Keratinocyte (primary cell): Measurements from ENCODE around the gene VPS33B. TPM values are rescaled to one million over a fixed set of nuclear protein-coding genes. Genes with fewer than 3 reads are reported as not detected.
"Not testable (repeated sequence)": the region's sequence is repeated elsewhere in the genome, so short reads cannot be mapped to it uniquely, and the experiment has no call there.

ENCODE experiments used
- DNase-seq: peaks from one replicate; pipeline ENCODE4 v3.0.0-alpha.2; 2011; ENCODE audit warnings: low read depth, missing footprints, low spot score
- FAIRE-seq: peaks from 2 replicates; lab custom pipeline; 2011; peaks lifted over from hg19 to GRCh38; lab: Jason Lieb, UNC
- H2AFZ ChIP-seq: 2 replicates; pipeline ENCODE4 v1.6.0; 2012; ENCODE audit warnings: low read length, control low read depth, inconsistent platforms; ENCODE audit not compliant: control insufficient read depth
- H3K27ac ChIP-seq: 2 replicates; pipeline ENCODE4 v1.5.1; 2011; ENCODE audit warnings: low read length; ENCODE audit not compliant: control insufficient read depth, insufficient read depth
- H3K27me3 ChIP-seq: 3 replicates; pipeline ENCODE4 v1.6.0; 2011; ENCODE audit warnings: low read length; ENCODE audit not compliant: control insufficient read depth, insufficient read depth; ENCODE audit errors: extremely low read depth
- H3K36me3 ChIP-seq, 2 experiments: 2 replicates in 1 of 2; 3 replicates in 1 of 2; pipeline ENCODE4 v1.5.1; 2011; ENCODE audit warnings: low read length in 2 of 2, mild to moderate bottlenecking in 1 of 2; ENCODE audit not compliant: control insufficient read depth in 2 of 2, insufficient read depth in 2 of 2; ENCODE audit errors: extremely low read depth in 1 of 2
- H3K4me1 ChIP-seq: 3 replicates; pipeline ENCODE4 v1.5.1; 2011; ENCODE audit warnings: low read length; ENCODE audit not compliant: control insufficient read depth, insufficient read depth; ENCODE audit errors: extremely low read depth
- H3K4me2 ChIP-seq: 3 replicates; pipeline ENCODE4 v1.6.0; 2011; ENCODE audit warnings: low read depth, low read length; ENCODE audit not compliant: control insufficient read depth, insufficient read depth; ENCODE audit errors: extremely low read depth
- H3K4me3 ChIP-seq, 3 experiments: fragments of 200-600 bp in 1 of 3; sonication (generic) in 1 of 3; 2 replicates in 2 of 3; 3 replicates in 1 of 3; pipeline ENCODE4 v1.5.1; 2011 to 2016; ENCODE audit warnings: low read length in 3 of 3, mild to moderate bottlenecking in 3 of 3, control low read depth in 2 of 3, inconsistent platforms in 1 of 3, low read depth in 1 of 3, mixed read lengths in 1 of 3, mixed run types in 1 of 3, moderate library complexity in 1 of 3; ENCODE audit not compliant: control insufficient read depth in 2 of 3, insufficient read depth in 2 of 3; ENCODE audit errors: extremely low read depth in 1 of 3
- H3K79me2 ChIP-seq: 2 replicates; pipeline ENCODE4 v1.6.0; 2012; ENCODE audit warnings: low read length; ENCODE audit not compliant: control insufficient read depth, insufficient read depth
- H3K9ac ChIP-seq: 3 replicates; pipeline ENCODE4 v1.6.0; 2011; ENCODE audit warnings: low read length; ENCODE audit not compliant: control insufficient read depth, insufficient read depth; ENCODE audit errors: extremely low read depth
- H3K9me1 ChIP-seq: 3 replicates; pipeline ENCODE4 v1.6.0; 2011; ENCODE audit warnings: low read length; ENCODE audit not compliant: control insufficient read depth, insufficient read depth; ENCODE audit errors: extremely low read depth
- H3K9me3 ChIP-seq: 2 replicates; pipeline ENCODE4 v1.5.1; 2012; ENCODE audit warnings: low read depth, low read length; ENCODE audit not compliant: control insufficient read depth
- H4K20me1 ChIP-seq: 3 replicates; pipeline ENCODE4 v1.6.0; 2011; ENCODE audit warnings: low read length; ENCODE audit not compliant: control insufficient read depth, insufficient read depth; ENCODE audit errors: extremely low read depth
- CTCF ChIP-seq, 3 experiments: IDR thresholded peaks in 1 of 3; conservative IDR thresholded peaks in 1 of 3; optimal IDR thresholded peaks in 1 of 3; 2 replicates in 2 of 3; 3 replicates in 1 of 3; pipeline versions ENCODE3 to v1.5.1; 2011; ENCODE audit warnings: low read length in 3 of 3, mild to moderate bottlenecking in 3 of 3, moderate library complexity in 2 of 3, control low read depth in 1 of 3, inconsistent platforms in 1 of 3; ENCODE audit not compliant: insufficient read depth in 2 of 3; ENCODE audit errors: extremely low read depth in 1 of 3
- EZH2 ChIP-seq: IDR thresholded peaks from one replicate; pipeline ENCODE4 v1.6.1; 2012; ENCODE audit warnings: inconsistent platforms, mild to moderate bottlenecking, low read length, moderate library complexity
- dilution Hi-C: fragments of 300-500 bp; cut with MboI; formaldehyde crosslinking; loops from one replicate; pipeline ENCODE4 v1.7.0; 2020; ENCODE audit warnings: low sequenced_read_pairs; ENCODE audit not compliant: extremely low pct_ligation_motif_present
- polyA plus RNA-seq, 5 experiments: library from polyadenylated mRNA; depleted of rRNA in 3 of 5; stranded (reverse) in 3 of 5; stranded (forward) in 1 of 5; unstranded in 1 of 5; fragments of >200 nt; gene quantifications; 1 replicate in 1 of 5; 2 replicates in 3 of 5; 3 replicates in 1 of 5; pipeline versions ENCODE4 v1.2.1 to v1.2.3, GENCODE V29; 2011 to 2012; ENCODE audit warnings: missing spikeins in 2 of 5, low read depth in 1 of 5, low replicate concordance in 1 of 5

Gene VPS33B
- polyA plus RNA-seq, 1 donor (not counting 4 experiments of a cell fraction or from before 2014, with no cell fraction given), result 20.2 TPM

- H3K9me3 ChIP-seq, result no peaks in the 10 kb centered on the region
- no peak overlapping the region for H3K27ac ChIP-seq
- no peaks in the 10 kb centered on the region for H3K4me1 ChIP-seq
- TF ChIP-seq EZH2, result no peak
- TF ChIP-seq CTCF (optimal IDR thresholded peaks at IDR 0.05 in 1 of 3, IDR thresholded peaks at IDR 0.05 in 1 of 3, conservative IDR thresholded peaks at IDR 0.05 in 1 of 3; ENCODE audit: extremely low read depth in 1 of 3, insufficient read depth in 2 of 3, low read length in 3 of 3), result no peak
- dilution Hi-C loops, result no loop called here
- no peak for DNase-seq
- no peaks in the 10 kb centered on the region for H4K20me1 ChIP-seq
- H3K9ac ChIP-seq, result no peak overlapping the region
- H3K4me2 ChIP-seq, result no peak overlapping the region
- H3K4me3 ChIP-seq, result no peak overlapping the region
- H3K79me2 ChIP-seq, result no peaks in the 10 kb centered on the region
- H2AFZ ChIP-seq, result no peak overlapping the region
- FAIRE-seq, result no peak
- H3K36me3 ChIP-seq, result no peaks in the 10 kb centered on the region
- no peaks in the 10 kb centered on the region for H3K27me3 ChIP-seq
- no peaks in the 10 kb centered on the region for H3K9me1 ChIP-seq
Measured at GRCh38 chr15:91047545-91048199, 25.3 kb upstream of the VPS33B start.

- H3K27ac ChIP-seq, H3K4me1 ChIP-seq, H3K9me3 ChIP-seq, FAIRE-seq, DNase-seq, H2AFZ ChIP-seq, H3K79me2 ChIP-seq, H3K27me3 ChIP-seq, H3K4me2 ChIP-seq, dilution Hi-C loops, H3K9ac ChIP-seq, H3K4me3 ChIP-seq, H4K20me1 ChIP-seq, H3K36me3 ChIP-seq, H3K9me1 ChIP-seq: not testable (repeated sequence)
Measured at GRCh38 chr15:91046056-91046455, 23.7 kb upstream of the VPS33B start.

- Histone ChIP-seq H3K27me3 (no peaks in the 10 kb centered on the region), H3K4me2 (no peak overlapping the region), H3K27ac (no peak overlapping the region), H3K79me2 (no peaks in the 10 kb centered on the region), H2AFZ (no peak overlapping the region), H4K20me1 (no peaks in the 10 kb centered on the region), H3K9me1 (no peaks in the 10 kb centered on the region), H3K9ac (no peak overlapping the region), H3K36me3 (no peaks in the 10 kb centered on the region), H3K4me3 (no peak overlapping the region), H3K4me1 (no peaks in the 10 kb centered on the region), H3K9me3 (no peaks in the 10 kb centered on the region)
- dilution Hi-C loops, result no loop called here
- FAIRE-seq (no peak), DNase-seq (no peak)
- TF ChIP-seq CTCF (optimal IDR thresholded peaks at IDR 0.05 in 1 of 3, IDR thresholded peaks at IDR 0.05 in 1 of 3, conservative IDR thresholded peaks at IDR 0.05 in 1 of 3; ENCODE audit: extremely low read depth in 1 of 3, insufficient read depth in 2 of 3, low read length in 3 of 3) (no peak), EZH2 (no peak)
Measured at GRCh38 chr15:91045065-91045464, 22.7 kb upstream of the VPS33B start.
